ENCODE measurements around the gene CBX5.
A peak's percentile ranks its signal among the peaks of the same experiment; 100 is the strongest.
"Not testable (repeated sequence)": the region's sequence is repeated elsewhere in the genome, so short reads cannot be mapped to it uniquely, and the experiment has no call there.

CBX5 gene

DNA sequence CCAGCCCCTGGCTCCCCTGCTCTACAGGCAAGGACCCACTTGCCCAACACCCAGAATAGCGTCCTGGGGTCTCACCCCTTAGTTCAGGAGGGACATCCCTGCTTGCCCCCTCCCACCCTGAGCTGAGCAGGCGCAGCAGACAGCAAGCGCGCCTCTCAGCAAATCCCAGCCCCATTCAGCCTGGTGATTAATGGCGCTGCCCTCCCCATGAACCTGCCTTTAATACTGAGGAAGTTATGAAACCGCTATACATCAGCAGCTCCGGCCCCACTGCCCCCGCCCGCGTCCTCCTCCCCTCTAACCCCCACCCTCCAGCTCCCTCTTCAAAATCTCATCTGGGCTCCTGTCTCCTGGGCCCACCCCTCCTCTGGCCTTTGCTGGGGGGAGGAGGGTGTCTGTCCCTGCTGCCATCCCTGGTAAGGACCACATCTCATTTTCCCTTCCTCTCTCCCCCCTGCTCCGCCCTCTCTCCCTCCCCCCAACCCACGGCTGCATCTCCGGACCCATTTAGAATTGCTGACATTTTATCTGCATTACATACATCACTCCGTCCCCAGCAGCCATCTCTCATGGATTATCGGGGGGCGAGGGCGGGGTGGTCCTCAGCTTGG lies 84.1 kb downstream of the CBX5 start:
- DNase-seq: no peak

DNA sequence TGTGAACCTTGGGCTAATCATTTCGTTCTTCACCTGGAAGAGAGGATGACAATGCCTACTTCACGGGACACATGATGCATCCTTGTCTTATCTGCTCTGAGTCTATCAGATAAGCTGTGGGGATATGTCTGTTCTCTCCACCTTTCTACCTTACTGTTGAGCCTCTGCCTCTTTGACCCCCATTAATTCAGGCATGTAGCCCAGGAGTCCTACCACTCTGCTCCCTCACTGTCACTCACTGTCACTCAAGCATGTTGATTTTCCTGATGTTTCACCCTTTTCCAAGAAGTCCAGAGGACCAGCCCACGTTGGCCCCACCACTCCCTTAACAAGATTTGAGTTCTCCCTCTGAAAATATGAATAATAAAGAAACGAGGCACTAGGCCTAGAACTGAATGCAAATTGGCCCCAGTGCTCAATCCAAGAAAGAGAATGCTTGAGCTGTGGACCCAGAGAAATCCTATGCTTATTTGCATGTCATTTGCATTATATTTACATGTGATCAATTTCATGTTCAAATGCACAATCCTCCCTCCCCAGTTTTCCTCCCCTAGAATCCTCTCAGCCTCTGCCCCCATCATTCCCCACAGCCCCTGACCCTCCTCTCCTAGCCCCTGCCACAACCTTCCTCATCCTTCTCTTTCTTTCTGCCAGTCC lies 84.7 kb downstream of the CBX5 start:
- no peak for DNase-seq

GRCh38 chr12:54194611-54195010 lies 85.3 kb downstream of the CBX5 start:
- not testable (repeated sequence) for DNase-seq

GRCh38 chr12:54193434-54193833 lies 86.5 kb downstream of the CBX5 start:
- no peak for DNase-seq

DNA sequence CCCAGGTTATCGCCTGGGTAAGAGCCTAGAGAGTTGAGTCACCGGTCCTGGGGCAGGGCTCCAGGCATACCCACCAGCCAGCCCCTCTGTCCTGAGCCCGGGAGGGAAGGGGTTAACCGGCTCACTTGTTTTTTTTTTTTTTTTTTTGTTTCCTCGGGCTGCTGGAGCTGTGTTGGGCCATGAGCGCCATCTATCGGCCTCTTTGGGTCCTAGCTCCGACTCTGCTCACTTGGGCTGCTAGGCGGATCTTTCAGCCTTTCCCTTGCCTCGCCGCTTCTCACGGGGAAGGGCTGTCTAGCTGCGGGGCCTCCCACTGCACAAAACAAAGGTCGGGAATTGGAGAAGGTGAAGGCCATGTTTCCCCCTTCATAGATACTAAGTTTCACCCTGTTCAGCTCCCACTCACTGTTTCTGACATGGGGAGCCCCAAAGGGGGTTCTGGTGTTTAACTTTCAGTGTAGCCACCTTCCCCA lies 88.3 kb downstream of the CBX5 start:
- peak; percentile 82 for DNase-seq

GRCh38 chr12:54191126-54191525 lies 88.8 kb downstream of the CBX5 start:
- no peak for DNase-seq

DNA sequence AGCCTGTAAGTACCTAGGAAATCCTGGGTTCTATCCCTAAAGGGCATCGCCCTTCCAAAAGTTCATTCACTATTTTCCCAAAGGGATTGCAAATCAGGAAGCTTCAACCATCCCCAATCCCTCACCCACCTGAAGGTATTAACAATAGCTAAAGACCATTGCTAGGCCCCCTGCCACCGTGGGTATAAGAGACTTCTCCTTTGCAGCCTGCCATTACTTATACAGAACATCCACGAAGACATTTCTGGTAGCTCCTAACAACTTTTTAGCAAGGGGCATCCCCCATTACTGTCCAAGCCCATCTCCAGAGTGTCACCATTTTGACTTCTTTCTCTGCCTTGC lies 90.8 kb downstream of the CBX5 start:
- no peak for DNase-seq

GRCh38 chr12:54187075-54187474 lies 92.8 kb downstream of the CBX5 start:
- DNase-seq: no peak

DNA sequence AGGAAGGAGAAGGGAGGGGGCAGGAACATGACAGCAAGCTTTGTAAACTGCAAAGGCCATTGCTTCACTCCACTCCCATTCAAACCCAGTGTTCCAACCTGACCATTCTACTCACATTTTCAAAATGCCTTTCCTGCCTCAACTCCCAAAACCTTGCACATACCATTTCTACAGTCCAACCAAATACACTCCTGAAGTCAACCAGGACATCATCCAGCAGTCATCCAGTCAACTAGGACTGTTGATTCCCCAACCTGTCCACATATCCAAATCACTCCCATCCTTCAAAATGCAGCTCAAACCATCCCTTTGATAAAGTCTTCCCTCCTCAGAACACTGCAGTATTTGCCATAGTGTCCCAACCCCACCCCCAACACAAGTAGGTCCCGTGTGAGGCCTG lies 94.0 kb downstream of the CBX5 start:
- DNase-seq: no peak

- DNase-seq: not testable (repeated sequence)
These were observed 94.6 kb downstream of the CBX5 start for GRCh38 chr12:54185297-54185696.

DNA sequence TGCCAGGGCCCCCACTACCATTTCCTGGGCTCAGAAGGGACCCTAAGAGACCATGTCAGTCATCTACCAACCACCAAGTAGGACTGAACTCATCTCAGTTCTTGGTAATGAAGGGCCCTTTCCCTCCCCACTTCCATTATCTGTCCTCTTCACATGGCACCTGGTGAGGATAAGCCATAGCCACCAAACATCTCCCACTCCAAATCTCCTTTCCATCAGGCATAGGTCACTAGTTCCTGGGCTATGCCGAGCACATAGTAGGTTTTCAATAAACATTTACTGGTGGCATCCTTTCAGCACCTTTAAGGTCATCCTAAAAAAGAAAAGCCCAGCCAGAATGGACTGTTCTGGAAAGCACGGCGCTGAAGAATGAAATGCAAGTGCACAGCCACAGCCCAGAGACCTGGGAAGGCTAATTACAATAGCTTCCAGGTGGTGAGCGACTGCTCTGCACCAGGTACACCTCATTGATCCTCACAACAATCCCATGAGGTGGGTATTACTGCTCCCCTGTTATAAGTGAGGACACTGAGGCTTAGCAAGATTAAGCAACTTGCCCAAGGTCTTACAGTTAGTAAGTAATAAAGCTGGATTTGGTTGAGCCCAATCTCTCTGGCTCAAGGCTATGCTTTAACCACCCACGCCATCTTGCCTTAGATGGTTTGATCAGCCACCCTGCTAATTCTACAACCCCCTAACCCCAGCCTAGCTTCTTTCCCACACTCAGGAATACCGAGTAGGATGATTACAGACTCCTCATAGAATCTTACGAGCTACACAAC lies 95.7 kb downstream of the CBX5 start:
- no peak for DNase-seq

DNA sequence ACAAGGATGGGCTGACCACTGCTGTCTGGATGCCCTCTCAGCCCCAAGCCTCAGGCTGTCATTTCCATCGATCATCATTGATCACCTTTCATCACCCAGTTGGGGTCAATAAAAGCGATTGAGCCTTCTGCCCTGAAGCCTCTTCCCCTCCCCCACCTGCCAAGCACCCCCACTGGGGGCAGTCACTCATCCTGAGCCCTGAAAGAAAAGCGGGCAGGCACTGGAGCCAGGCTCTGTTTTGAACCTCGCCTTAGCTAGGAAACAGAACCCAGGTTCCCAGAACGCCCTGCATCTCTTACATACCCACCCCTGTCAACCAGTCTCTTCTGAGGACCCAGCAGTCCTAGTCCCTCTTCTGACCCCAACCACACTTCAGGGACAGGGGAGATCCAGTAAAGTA lies 96.9 kb downstream of the CBX5 start:
- no peak for DNase-seq

- no peak for DNase-seq
These were observed 97.8 kb downstream of the CBX5 start for GRCh38 chr12:54182086-54182485.
